H9 (cell line): Measurements from ENCODE around the gene TRIM75. TPM values are rescaled to one million over a fixed set of nuclear protein-coding genes. Genes with fewer than 3 reads are reported as not detected.

Experiments used
- DNase-seq: peaks from one replicate; pipeline ENCODE4 v3.0.0-alpha.2; 2017
- H2AFZ ChIP-seq: one replicate; pipeline ENCODE4 v1.6.1; 2013; ENCODE audit warnings: mild to moderate bottlenecking, low read length, control low read depth, moderate library complexity
- H2AK5ac ChIP-seq: 2 replicates; pipeline ENCODE4 v1.6.1; 2013; ENCODE audit warnings: low read length, control low read depth, mixed read lengths; ENCODE audit not compliant: insufficient read length
- H2BK120ac ChIP-seq: one replicate; pipeline ENCODE4 v1.6.1; 2013; ENCODE audit warnings: low read depth, mild to moderate bottlenecking, low read length, control low read depth, inconsistent platforms; ENCODE audit not compliant: poor library complexity, severe bottlenecking
- H2BK12ac ChIP-seq: 2 replicates; pipeline ENCODE4 v1.6.1; 2013; ENCODE audit warnings: low read length, control low read depth, mixed read lengths, low read depth; ENCODE audit not compliant: insufficient read length
- H2BK15ac ChIP-seq: 2 replicates; pipeline ENCODE4 v1.6.1; 2013; ENCODE audit warnings: low read depth, low read length, control low read depth
- H2BK20ac ChIP-seq: one replicate; pipeline ENCODE4 v1.6.1; 2013; ENCODE audit warnings: low read depth, mild to moderate bottlenecking, low read length, control low read depth, inconsistent platforms; ENCODE audit not compliant: poor library complexity, severe bottlenecking
- H2BK5ac ChIP-seq: 2 replicates; pipeline ENCODE4 v1.6.1; 2013; ENCODE audit warnings: low read length, control low read depth, mixed read lengths; ENCODE audit not compliant: insufficient read length
- H3K14ac ChIP-seq: 2 replicates; pipeline ENCODE4 v1.6.1; 2013; ENCODE audit warnings: low read length, control low read depth; ENCODE audit not compliant: insufficient read depth
- H3K18ac ChIP-seq: 2 replicates; pipeline ENCODE4 v1.6.1; 2013; ENCODE audit warnings: low read depth, mild to moderate bottlenecking, mixed read lengths, low read length, control low read depth; ENCODE audit not compliant: insufficient read length
- H3K23ac ChIP-seq: 2 replicates; pipeline ENCODE4 v1.6.1; 2013; ENCODE audit warnings: low read length, control low read depth, mixed read lengths, low read depth; ENCODE audit not compliant: insufficient read length
- H3K23me2 ChIP-seq: 2 replicates; pipeline ENCODE4 v1.6.1; 2013; ENCODE audit warnings: low read depth, mild to moderate bottlenecking, mixed read lengths, low read length, control low read depth; ENCODE audit not compliant: insufficient read length, poor library complexity, severe bottlenecking
- H3K27ac ChIP-seq: 2 replicates; pipeline ENCODE4 v1.5.1; 2013; ENCODE audit warnings: low read length, control low read depth, mixed read lengths, low read depth; ENCODE audit not compliant: insufficient read length
- H3K27me3 ChIP-seq: 2 replicates; pipeline ENCODE4 v1.6.1; 2013; ENCODE audit warnings: low read length, control low read depth, inconsistent platforms; ENCODE audit not compliant: insufficient read depth
- H3K4ac ChIP-seq: 2 replicates; pipeline ENCODE4 v1.6.1; 2013; ENCODE audit warnings: low read depth, mild to moderate bottlenecking, control low read depth, inconsistent platforms, low read length, moderate library complexity
- H3K4me1 ChIP-seq: 2 replicates; pipeline ENCODE4 v1.6.1; 2013; ENCODE audit warnings: low read length, control low read depth, inconsistent platforms; ENCODE audit not compliant: insufficient read depth
- H3K4me2 ChIP-seq: 2 replicates; pipeline ENCODE4 v1.6.1; 2013; ENCODE audit warnings: low read length, control low read depth, mixed read lengths; ENCODE audit not compliant: insufficient read length, insufficient read depth
- H3K56ac ChIP-seq: 2 replicates; pipeline ENCODE4 v1.6.1; 2013; ENCODE audit warnings: low read depth, mild to moderate bottlenecking, mixed read lengths, low read length, control low read depth; ENCODE audit not compliant: insufficient read length
- H3K79me1 ChIP-seq: 2 replicates; pipeline ENCODE4 v1.6.1; 2013; ENCODE audit warnings: low read depth, mild to moderate bottlenecking, moderate library complexity, low read length, control low read depth, inconsistent platforms; ENCODE audit not compliant: insufficient read depth, poor library complexity, severe bottlenecking
- H3K79me2 ChIP-seq: 2 replicates; pipeline ENCODE4 v1.6.1; 2013; ENCODE audit warnings: low read length, control low read depth, inconsistent platforms; ENCODE audit not compliant: insufficient read depth
- H3K9ac ChIP-seq: 2 replicates; pipeline ENCODE4 v1.6.1; 2013; ENCODE audit warnings: low read length, control low read depth, mixed read lengths; ENCODE audit not compliant: insufficient read length; ENCODE audit errors: extremely low read depth
- H3K9me3 ChIP-seq: one replicate; pipeline ENCODE4 v1.6.1; 2013; ENCODE audit warnings: low read depth, low read length, inconsistent platforms; ENCODE audit not compliant: control insufficient read depth
- H3T11ph ChIP-seq: one replicate; pipeline ENCODE4 v1.6.1; 2013; ENCODE audit warnings: mild to moderate bottlenecking, low read length, control low read depth, inconsistent platforms
- H4K20me1 ChIP-seq: one replicate; pipeline ENCODE4 v1.6.1; 2013; ENCODE audit not compliant: control insufficient read depth, insufficient read length, insufficient read depth
- H4K5ac ChIP-seq: 2 replicates; pipeline ENCODE4 v1.6.1; 2013; ENCODE audit warnings: low read depth, mild to moderate bottlenecking, mixed read lengths, low read length, control low read depth; ENCODE audit not compliant: insufficient read length
- H4K8ac ChIP-seq: replicated peaks from 2 replicates; pipeline ENCODE4 v1.6.1; 2013; ENCODE audit warnings: low read length, control low read depth, mixed read lengths, low read depth; ENCODE audit not compliant: insufficient read length
- H4K91ac ChIP-seq: 2 replicates; pipeline ENCODE4 v1.6.1; 2013; ENCODE audit warnings: low read depth, mild to moderate bottlenecking, moderate library complexity, mixed read lengths, low read length, control low read depth; ENCODE audit not compliant: insufficient read length
- H3K27ac Mint-ChIP-seq, 3 experiments: 2 replicates in 2 of 3; 3 replicates in 1 of 3; pipeline ENCODE4 v1.8.0; 2020 to 2021; ENCODE audit warnings: mixed read lengths in 3 of 3, mild to moderate bottlenecking in 1 of 3, moderate library complexity in 1 of 3
- H3K27me3 Mint-ChIP-seq: 2 replicates; pipeline ENCODE4 v1.8.0; 2021; ENCODE audit warnings: low read depth, mild to moderate bottlenecking, moderate library complexity, mixed read lengths
- H3K36me3 Mint-ChIP-seq, 3 experiments: 2 replicates in 2 of 3; 3 replicates in 1 of 3; pipeline ENCODE4 v1.8.0; 2020 to 2021; ENCODE audit warnings: low read depth in 3 of 3, mixed read lengths in 3 of 3; ENCODE audit not compliant: insufficient read depth in 1 of 3
- H3K4me1 Mint-ChIP-seq, 2 experiments: 2 replicates each; pipeline ENCODE4 v1.8.0; 2020; ENCODE audit warnings: mixed read lengths in 2 of 2
- H3K4me3 Mint-ChIP-seq, 2 experiments: 2 replicates in 1 of 2; 3 replicates in 1 of 2; pipeline ENCODE4 v1.8.0; 2020 to 2021; ENCODE audit warnings: mild to moderate bottlenecking in 2 of 2, mixed read lengths in 2 of 2, moderate library complexity in 1 of 2
- H3K9me3 Mint-ChIP-seq, 2 experiments: 2 replicates in 1 of 2; 3 replicates in 1 of 2; pipeline ENCODE4 v1.8.0; 2020; ENCODE audit warnings: mild to moderate bottlenecking in 2 of 2, mixed read lengths in 2 of 2, moderate library complexity in 1 of 2
- CTCF ChIP-seq: fragments of 200-600 bp; sonication (generic); conservative IDR thresholded peaks from 3 replicates; pipeline ENCODE4 v1.8.0; 2021; ENCODE audit warnings: antibody characterized with exemption, mild to moderate bottlenecking
- WGBS: extraction: QIAGEN DNeasy Blood & Tissue Kit; methylation state at CpG from one replicate; pipeline ENCODE4 v1.1.7; 2013; ENCODE audit warnings: missing lambda C conversion rate, low lambda C conversion rate, mixed read lengths; ENCODE audit not compliant: insufficient read length; ENCODE audit errors: extremely low coverage; 5-methylcytosine and 5-hydroxymethylcytosine counted together
- total RNA-seq: library from RNA; stranded (reverse); gene quantifications from 2 replicates; pipeline ENCODE4 v1.2.1, GENCODE V29; 2021

The TRIM75 gene
- total RNA-seq, 1 experiment from 2014 or later, result not detected

- no peak overlapping the region for H4K91ac ChIP-seq
- Mint-ChIP-seq H3K9me3 (no peaks in the 10 kb centered on the region), H3K36me3 (no peaks in the 10 kb centered on the region), H3K27me3 (peaks cover 4% of the 10 kb centered on the region; the same call in 1 of the 2 replicates), H3K4me1 (peaks cover 21 to 24% of the 10 kb centered on the region in 2 experiments), H3K4me3 (no peak overlapping the region), H3K27ac (no peak overlapping the region)
- H3K23ac ChIP-seq, result no peak overlapping the region
- H3K18ac ChIP-seq, result no peak overlapping the region
- no peak overlapping the region for H2BK12ac ChIP-seq
- no peak overlapping the region for H4K5ac ChIP-seq
- H4K8ac ChIP-seq, result no peak overlapping the region
- no peaks in the 10 kb centered on the region for H3K79me1 ChIP-seq
- H2BK5ac ChIP-seq, result no peak overlapping the region
- H3K56ac ChIP-seq, result no peak overlapping the region
- H3K4ac ChIP-seq, result no peak overlapping the region
- TF ChIP-seq CTCF, result no peak
- no peak overlapping the region for H2AFZ ChIP-seq
- no peak overlapping the region for H2BK120ac ChIP-seq
- no peak overlapping the region for H3K4me2 ChIP-seq
- no peak overlapping the region for H3T11ph ChIP-seq
- H3K27ac ChIP-seq, result no peak overlapping the region
- peaks cover 3% of the 10 kb centered on the region for H3K23me2 ChIP-seq
- H3K4me1 ChIP-seq, result no peaks in the 10 kb centered on the region
- H2AK5ac ChIP-seq, result no peak overlapping the region
- H3K14ac ChIP-seq, result no peak overlapping the region; the same call in 1 of the 2 replicates
- no peak overlapping the region for H2BK15ac ChIP-seq
- no peaks in the 10 kb centered on the region for H3K79me2 ChIP-seq
- H4K20me1 ChIP-seq, result no peaks in the 10 kb centered on the region
- H3K9ac ChIP-seq, result no peak overlapping the region
- H2BK20ac ChIP-seq, result no peak overlapping the region
- H3K9me3 ChIP-seq, result no peaks in the 10 kb centered on the region
- no CpG with 5 or more reads among the region's 9 CpGs for WGBS
- no peaks in the 10 kb centered on the region for H3K27me3 ChIP-seq
- no peak for DNase-seq
These were observed 47.2 kb upstream of the TRIM75 start for GRCh38 chr4:165006456-165006855.
